ENCODE results near the gene RDH14.

DNA sequence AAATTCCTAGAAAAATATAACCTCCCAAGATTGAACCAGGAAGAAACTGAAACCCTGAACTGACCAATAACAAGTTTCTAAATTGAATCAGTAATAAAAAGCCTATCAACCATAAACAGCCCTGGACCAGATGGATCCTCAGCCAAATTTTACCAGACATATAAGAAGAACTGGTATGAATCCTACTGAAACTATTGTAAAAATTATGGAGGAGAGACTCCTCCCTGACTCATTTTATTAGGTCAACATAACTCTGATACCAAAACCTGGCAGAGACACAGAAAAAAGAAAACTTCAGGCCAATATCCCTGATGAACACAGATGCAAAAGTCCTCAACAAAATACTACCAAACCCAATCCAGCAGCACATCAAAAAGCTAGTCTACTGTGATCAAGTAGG, 17.6 kb upstream of the RDH14 start:
- TF ChIP-seq CTCF (IDR thresholded peaks at IDR 0.05 in 2 of 3, conservative IDR thresholded peaks at IDR 0.05 in 1 of 3; ENCODE audit: control insufficient read depth in 2 of 3, extremely low read depth in 1 of 3, insufficient read depth in 1 of 3, low read depth in 3 of 3, low read length in 3 of 3) = no peak
- no peak for TF ChIP-seq FOS (IDR thresholded peaks at IDR 0.05; ENCODE audit: borderline replicate concordance, extremely low read depth, insufficient read length)
- no peak for TF ChIP-seq POLR2A (IDR thresholded peaks at IDR 0.05; ENCODE audit: low read depth, low read length)
